HG03460 (cell line): ENCODE data around the gene RTN4.

Source experiments
- ATAC-seq: cut with Tn5 transposase; IDR thresholded peaks from one replicate; pipeline ENCODE4 v1.9.1; 2021; ENCODE audit not compliant: unreplicated experiment

RTN4 gene

GRCh38 chr2:54928719-54929118 is 121.5 kb downstream of the RTN4 start:
- no peak for ATAC-seq

- ATAC-seq: no peak
Observed at GRCh38 chr2:54927751-54928615, 122.3 kb downstream of the RTN4 start.

GRCh38 chr2:54927085-54927750 is 123.0 kb downstream of the RTN4 start:
- ATAC-seq: no peak

GRCh38 chr2:54925022-54925421 is 125.2 kb downstream of the RTN4 start:
- ATAC-seq: no peak

- no peak for ATAC-seq
Observed at GRCh38 chr2:54924121-54924520, 126.1 kb downstream of the RTN4 start.
